Subcutaneous adipose tissue (tissue), 4 donors: Measurements from ENCODE around the gene ZC3H8. TPM values are rescaled to one million over a fixed set of nuclear protein-coding genes. Genes with fewer than 3 reads are reported as not detected.

Source experiments
- total RNA-seq, 4 donors: library from RNA; depleted of rRNA; stranded (reverse); fragments of >200 nt; gene quantifications; one replicate each; pipeline ENCODE4 v1.1.0, GENCODE V29; 2016
- TF ChIP-seq, protein P1 (sequence below): fragments of 450-650 bp; IDR thresholded peaks from one replicate; pipeline ENCODE4 v1.5.1; 2016; ENCODE audit warnings: low read depth, mild to moderate bottlenecking, control low read depth, antibody characterized with exemption, moderate library complexity

The ZC3H8 gene
- total RNA-seq, 4 donors from 2014 or later = 4.7 to 24.0 (median 21.5) TPM

DNA sequence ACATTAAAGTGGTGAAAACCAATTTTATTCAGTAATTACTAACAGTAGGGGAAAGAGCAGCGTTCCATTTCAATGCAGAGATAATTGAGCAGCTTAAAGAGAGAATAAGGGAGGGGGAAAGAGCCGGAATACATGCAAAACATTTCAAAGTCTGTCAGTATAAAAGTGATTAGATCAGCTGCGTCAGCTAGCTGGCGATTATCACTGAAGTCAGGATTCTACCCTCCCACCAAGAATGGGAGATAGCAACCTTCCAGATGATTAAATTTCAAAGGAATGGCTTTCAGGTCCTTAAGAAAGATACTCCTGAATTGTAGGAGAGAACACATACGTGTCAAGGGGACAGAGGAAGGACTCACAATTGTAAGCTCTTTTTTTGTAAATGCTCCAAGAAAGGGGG is 17.8 kb upstream of the ZC3H8 start:
- TF ChIP-seq, protein P1, sequence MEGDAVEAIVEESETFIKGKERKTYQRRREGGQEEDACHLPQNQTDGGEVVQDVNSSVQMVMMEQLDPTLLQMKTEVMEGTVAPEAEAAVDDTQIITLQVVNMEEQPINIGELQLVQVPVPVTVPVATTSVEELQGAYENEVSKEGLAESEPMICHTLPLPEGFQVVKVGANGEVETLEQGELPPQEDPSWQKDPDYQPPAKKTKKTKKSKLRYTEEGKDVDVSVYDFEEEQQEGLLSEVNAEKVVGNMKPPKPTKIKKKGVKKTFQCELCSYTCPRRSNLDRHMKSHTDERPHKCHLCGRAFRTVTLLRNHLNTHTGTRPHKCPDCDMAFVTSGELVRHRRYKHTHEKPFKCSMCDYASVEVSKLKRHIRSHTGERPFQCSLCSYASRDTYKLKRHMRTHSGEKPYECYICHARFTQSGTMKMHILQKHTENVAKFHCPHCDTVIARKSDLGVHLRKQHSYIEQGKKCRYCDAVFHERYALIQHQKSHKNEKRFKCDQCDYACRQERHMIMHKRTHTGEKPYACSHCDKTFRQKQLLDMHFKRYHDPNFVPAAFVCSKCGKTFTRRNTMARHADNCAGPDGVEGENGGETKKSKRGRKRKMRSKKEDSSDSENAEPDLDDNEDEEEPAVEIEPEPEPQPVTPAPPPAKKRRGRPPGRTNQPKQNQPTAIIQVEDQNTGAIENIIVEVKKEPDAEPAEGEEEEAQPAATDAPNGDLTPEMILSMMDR = no peak

DNA sequence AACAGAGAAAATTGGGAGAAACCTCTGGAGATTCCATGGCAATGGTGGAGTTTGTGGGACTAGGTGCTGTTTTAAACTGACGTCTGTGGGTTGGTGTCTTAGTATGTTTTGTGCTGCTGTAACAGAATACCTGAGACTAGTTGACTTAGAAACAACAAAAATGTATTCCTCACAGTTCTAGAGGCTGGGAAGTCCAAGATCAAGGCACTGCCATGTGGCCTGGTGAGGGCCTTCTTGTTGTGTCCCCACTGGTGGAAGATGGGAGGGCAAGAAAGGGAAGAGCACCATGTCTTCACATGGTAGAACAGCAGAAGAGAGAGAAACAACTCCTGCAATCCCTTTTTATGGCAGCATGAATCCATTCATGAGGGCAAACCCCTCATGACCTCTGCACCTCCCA is 13.7 kb upstream of the ZC3H8 start:
- TF ChIP-seq, protein P1 = no peak

DNA sequence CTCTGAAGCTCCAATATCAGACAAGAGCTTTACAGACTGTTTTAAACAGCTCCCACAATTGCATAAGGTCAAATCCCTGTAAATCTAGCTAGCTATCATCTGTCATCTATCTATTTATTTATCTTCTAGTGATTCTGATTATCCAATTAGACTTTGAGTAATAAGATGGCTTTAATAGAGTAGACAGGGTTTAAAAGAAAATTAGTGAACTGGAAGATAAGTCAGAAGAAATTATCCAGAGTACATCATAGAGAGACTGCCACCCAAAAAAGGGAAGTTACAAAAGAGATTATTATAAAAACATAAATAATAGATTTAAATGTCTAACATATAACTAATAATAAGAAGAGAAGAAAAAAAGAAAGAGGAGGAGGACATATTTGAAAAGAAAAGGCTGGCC is 8.0 kb upstream of the ZC3H8 start:
- TF ChIP-seq, protein P1 = no peak

DNA sequence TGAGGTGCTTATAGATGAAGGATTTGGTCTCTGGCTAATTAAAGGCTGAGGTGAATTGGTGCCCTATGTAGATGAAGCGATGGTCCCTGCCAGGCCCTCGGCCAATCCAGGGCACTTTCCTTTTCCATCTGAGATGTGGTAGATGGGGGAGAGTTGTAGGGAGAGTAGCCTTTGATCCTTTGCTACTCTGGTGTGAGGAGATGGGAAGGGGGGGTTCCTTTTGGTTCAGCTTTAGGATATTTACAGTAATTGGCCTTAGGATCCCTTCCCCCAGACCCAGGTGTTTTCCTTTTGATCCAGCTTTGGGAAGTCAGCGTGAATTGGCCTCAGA is 5.4 kb upstream of the ZC3H8 start:
- TF ChIP-seq, protein P1 = no peak

DNA sequence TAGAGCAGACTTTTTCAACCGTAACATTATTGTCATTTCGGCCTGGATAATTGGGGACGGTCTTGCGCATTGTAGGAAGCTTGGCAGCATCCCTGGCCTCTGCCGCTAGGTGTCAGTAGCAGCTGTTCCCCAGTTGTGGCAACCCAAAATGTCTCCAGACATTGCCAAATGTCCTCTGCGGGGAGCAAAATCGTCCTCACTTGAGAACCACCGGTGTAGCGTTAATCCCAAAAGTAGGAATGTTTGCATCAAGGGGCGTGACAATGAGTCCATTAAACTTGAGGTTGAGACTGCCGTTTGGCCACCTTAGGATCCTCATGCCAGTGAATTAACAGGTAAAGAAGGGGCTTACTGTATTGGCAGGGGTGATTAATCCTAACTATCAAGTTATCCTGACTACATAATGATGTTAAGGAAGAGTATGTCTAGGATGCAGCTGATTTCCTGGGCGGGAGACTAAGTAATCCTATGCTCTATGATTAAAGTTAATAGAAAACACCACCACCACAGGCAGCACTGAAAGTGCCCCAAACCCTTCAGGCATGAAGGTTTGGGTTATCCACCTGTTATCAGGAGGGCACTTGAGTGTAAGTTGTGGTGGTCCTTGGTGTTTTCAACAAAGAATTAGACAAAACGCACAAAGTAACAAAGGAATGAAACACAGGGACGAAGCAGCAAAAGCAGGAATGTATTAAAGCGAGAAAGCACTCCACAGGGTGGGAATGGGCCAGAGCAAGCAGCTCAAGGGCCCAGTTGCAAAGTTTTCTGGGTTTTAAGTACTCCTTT is 4.9 kb upstream of the ZC3H8 start:
- TF ChIP-seq, protein P1 = no peak

DNA sequence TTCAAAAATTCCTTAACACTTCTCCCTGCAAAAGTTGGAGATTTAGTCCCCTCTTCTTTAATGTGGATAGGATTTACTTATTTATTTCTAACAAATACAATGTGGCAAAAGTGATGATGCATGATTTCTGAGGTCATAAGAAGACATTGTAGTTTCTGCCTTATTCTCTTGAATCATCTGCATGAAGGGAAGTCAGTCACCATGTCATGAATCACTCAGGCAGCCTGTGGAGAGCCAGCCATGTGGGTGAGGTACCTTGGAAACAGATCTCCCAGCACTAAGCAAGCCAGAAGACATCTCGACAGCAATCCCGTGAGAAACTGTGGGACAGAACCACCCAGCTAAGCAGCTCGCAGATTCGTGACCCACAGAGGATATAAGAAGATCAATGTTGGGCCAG is 2.7 kb upstream of the ZC3H8 start:
- TF ChIP-seq, protein P1 = no peak

DNA sequence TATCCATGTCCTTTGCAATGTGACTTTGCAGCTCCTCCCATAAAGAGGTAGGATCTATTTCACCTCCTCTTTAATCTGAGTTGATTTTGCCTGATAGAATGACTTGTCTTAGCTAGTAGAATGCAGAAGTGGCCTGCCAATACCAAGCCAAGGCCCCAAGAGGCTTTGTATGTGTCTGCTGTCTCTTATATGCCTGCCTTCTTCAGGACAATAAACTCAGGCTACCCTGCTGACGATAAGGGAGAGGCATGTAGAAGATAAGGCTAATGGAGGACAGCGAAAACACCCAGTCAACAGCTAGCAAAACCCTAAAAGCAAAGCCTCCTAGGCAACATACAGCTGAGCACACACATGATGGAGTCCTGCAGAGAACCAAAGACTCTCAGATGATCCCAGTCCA is 1.8 kb upstream of the ZC3H8 start:
- TF ChIP-seq, protein P1 = no peak
